Neural cell (in vitro differentiated cells): ENCODE measurements around the gene PTCH1. TPM values are rescaled to one million over a fixed set of nuclear protein-coding genes. Genes with fewer than 3 reads are reported as not detected.

Experiments
- H2AFZ ChIP-seq: fragments of 200-600, 300-800 bp; sonication (generic), shearing (Covaris generic); 2 replicates; pipeline ENCODE4 v1.6.0; 2014; ENCODE audit warnings: low read depth, mild to moderate bottlenecking, antibody characterized with exemption, low read length, moderate library complexity
- H3F3A ChIP-seq: fragments of 200-600 bp; shearing (Covaris generic); 2 replicates; pipeline ENCODE4 v1.6.1; 2016; ENCODE audit warnings: mild to moderate bottlenecking, moderate library complexity, mixed read lengths, antibody characterized with exemption, low read length; ENCODE audit not compliant: insufficient read depth, poor library complexity, severe bottlenecking
- H3K27ac ChIP-seq: fragments of 200-600, 300-800 bp; sonication (generic), shearing (Covaris generic); 2 replicates; pipeline ENCODE4 v1.5.1; 2014; ENCODE audit warnings: mild to moderate bottlenecking, low read length, moderate library complexity
- H3K27me3 ChIP-seq: fragments of 300-800, 200-600 bp; sonication (generic), shearing (Covaris generic); 2 replicates; pipeline ENCODE4 v1.6.0; 2014; ENCODE audit warnings: mild to moderate bottlenecking, low read depth, low read length, moderate library complexity; ENCODE audit not compliant: insufficient read depth
- H3K36me3 ChIP-seq: fragments of 300-800, 200-600 bp; sonication (generic), shearing (Covaris generic); 2 replicates; pipeline ENCODE4 v1.5.1; 2014; ENCODE audit warnings: mild to moderate bottlenecking, antibody characterized with exemption, low read length, moderate library complexity; ENCODE audit not compliant: insufficient read depth
- H3K4me2 ChIP-seq: fragments of 300-800, 200-600 bp; sonication (generic), shearing (Covaris generic); 2 replicates; pipeline ENCODE4 v1.6.0; 2014; ENCODE audit warnings: mild to moderate bottlenecking, low read length
- H3K4me3 ChIP-seq: fragments of 300-800, 200-600 bp; sonication (generic), shearing (Covaris generic); 2 replicates; pipeline ENCODE4 v1.5.1; 2014; ENCODE audit warnings: mild to moderate bottlenecking, low read length, moderate library complexity
- H3K79me2 ChIP-seq: fragments of 200-600 bp; shearing (Covaris generic); replicated peaks from 2 replicates; pipeline ENCODE4 v1.6.0; 2014; ENCODE audit warnings: mild to moderate bottlenecking, low read length, moderate library complexity; ENCODE audit not compliant: insufficient read depth
- H3K9ac ChIP-seq: fragments of 300-800, 200-600 bp; sonication (generic), shearing (Covaris generic); 2 replicates; pipeline ENCODE4 v1.6.1; 2016; ENCODE audit warnings: mild to moderate bottlenecking, low read length, mixed read lengths
- H3K9me2 ChIP-seq: fragments of 200-600 bp; shearing (Covaris generic); 2 replicates; pipeline ENCODE4 v1.6.1; 2016; ENCODE audit warnings: mild to moderate bottlenecking, low read length, mixed read lengths; ENCODE audit not compliant: insufficient read depth
- H3K9me3 ChIP-seq: fragments of 200-600, 300-800 bp; sonication (generic), shearing (Covaris generic); 2 replicates; pipeline ENCODE4 v1.6.1; 2016; ENCODE audit warnings: mild to moderate bottlenecking, mixed run types, low read length, moderate library complexity, mixed read lengths
- H4K20me1 ChIP-seq: fragments of 200-600 bp; shearing (Covaris generic); 2 replicates; pipeline ENCODE4 v1.6.1; 2016; ENCODE audit warnings: mild to moderate bottlenecking, mixed run types; ENCODE audit not compliant: insufficient read depth
- CTCF ChIP-seq: fragments of 450-650 bp; IDR thresholded peaks from 2 replicates; pipeline ENCODE4 v1.5.1; 2014; ENCODE audit warnings: antibody characterized with exemption, mild to moderate bottlenecking, moderate library complexity; ENCODE audit not compliant: poor library complexity, severe bottlenecking
- EP300 ChIP-seq: fragments of 450-650 bp; conservative IDR thresholded peaks from 2 replicates; pipeline ENCODE4 v1.6.1; 2014; ENCODE audit warnings: antibody characterized with exemption, mild to moderate bottlenecking, moderate library complexity; ENCODE audit not compliant: poor library complexity, severe bottlenecking
- EZH2 ChIP-seq: fragments of 200-600, 300-800 bp; shearing (Covaris generic), sonication (generic); IDR thresholded peaks from 2 replicates; pipeline ENCODE4 v1.6.1; 2014; ENCODE audit warnings: antibody characterized with exemption, low read length, borderline replicate concordance, mild to moderate bottlenecking; ENCODE audit not compliant: insufficient read depth, poor library complexity, severe bottlenecking
- MXI1 ChIP-seq: fragments of 450-650 bp; conservative IDR thresholded peaks from 2 replicates; pipeline ENCODE4 v1.6.1; 2014; ENCODE audit warnings: antibody characterized with exemption, mild to moderate bottlenecking; ENCODE audit not compliant: poor library complexity, severe bottlenecking
- POLR2AphosphoS5 ChIP-seq: IDR thresholded peaks from 2 replicates; pipeline ENCODE4 v1.6.1; 2012
- RAD21 ChIP-seq: fragments of 450-650 bp; conservative IDR thresholded peaks from 2 replicates; pipeline ENCODE4 v1.6.1; 2014; ENCODE audit warnings: antibody characterized with exemption, mild to moderate bottlenecking, moderate library complexity
- REST ChIP-seq: IDR thresholded peaks from 2 replicates; pipeline ENCODE4 v1.6.1; 2012; ENCODE audit warnings: borderline replicate concordance
- SMC3 ChIP-seq: fragments of 450-650 bp; conservative IDR thresholded peaks from 2 replicates; pipeline ENCODE4 v1.6.1; 2014; ENCODE audit warnings: antibody characterized with exemption, mild to moderate bottlenecking, moderate library complexity; ENCODE audit not compliant: poor library complexity
- TAF1 ChIP-seq: IDR thresholded peaks from 2 replicates; pipeline ENCODE4 v1.6.1; 2012; ENCODE audit warnings: low read depth
- polyA plus RNA-seq: library from polyadenylated mRNA; depleted of rRNA; stranded (reverse); fragments of >200 nt; gene quantifications from 2 replicates; pipeline ENCODE4 v1.2.3, GENCODE V29; 2014

Gene PTCH1
- polyA plus RNA-seq, 1 donor from 2014 or later: 15.6 TPM

GRCh38 chr9:95455714-95456113 is 61.1 kb downstream of the PTCH1 start:
- H3K27me3 ChIP-seq: no peaks in the 10 kb centered on the region
- H4K20me1 ChIP-seq: no peaks in the 10 kb centered on the region
- H2AFZ ChIP-seq: no peak overlapping the region
- H3K27ac ChIP-seq: no peak overlapping the region
- H3K4me2 ChIP-seq: no peak overlapping the region
- no peak for TF ChIP-seq REST
- no peak for TF ChIP-seq MXI1
- no peak for TF ChIP-seq EZH2
- no peak for TF ChIP-seq SMC3
- no peak for TF ChIP-seq POLR2AphosphoS5
- TF ChIP-seq RAD21: no peak
- no peak for TF ChIP-seq CTCF
- no peak for TF ChIP-seq TAF1
- TF ChIP-seq EP300: no peak
- peaks cover 43% of the 10 kb centered on the region for H3K36me3 ChIP-seq
- no peaks in the 10 kb centered on the region for H3K9me2 ChIP-seq
- H3K79me2 ChIP-seq: no peaks in the 10 kb centered on the region
- no peaks in the 10 kb centered on the region for H3F3A ChIP-seq
- no peak overlapping the region for H3K4me3 ChIP-seq
- H3K9ac ChIP-seq: no peak overlapping the region
- H3K9me3 ChIP-seq: no peaks in the 10 kb centered on the region

- Histone ChIP-seq H3K4me3 (no peak overlapping the region), H3K9me2 (no peaks in the 10 kb centered on the region), H3K36me3 (peaks cover 33% of the 10 kb centered on the region), H2AFZ (no peak overlapping the region), H3K27ac (no peak overlapping the region), H3K9me3 (no peaks in the 10 kb centered on the region), H3K4me2 (no peak overlapping the region), H3K27me3 (no peaks in the 10 kb centered on the region), H4K20me1 (no peaks in the 10 kb centered on the region), H3K9ac (no peak overlapping the region), H3K79me2 (no peaks in the 10 kb centered on the region), H3F3A (no peaks in the 10 kb centered on the region)
- TF ChIP-seq EZH2 (no peak), RAD21 (no peak)
These were observed 64.6 kb downstream of the PTCH1 start for GRCh38 chr9:95452176-95452575.

GRCh38 chr9:95451065-95451426 is 65.7 kb downstream of the PTCH1 start:
- H4K20me1 ChIP-seq: no peaks in the 10 kb centered on the region
- no peak overlapping the region for H3K4me3 ChIP-seq
- H3K27me3 ChIP-seq: no peaks in the 10 kb centered on the region
- H2AFZ ChIP-seq: no peak overlapping the region
- H3K9me2 ChIP-seq: no peaks in the 10 kb centered on the region
- H3F3A ChIP-seq: no peaks in the 10 kb centered on the region
- peaks cover 34% of the 10 kb centered on the region for H3K36me3 ChIP-seq
- TF ChIP-seq POLR2AphosphoS5: no peak
- TF ChIP-seq TAF1: no peak
- H3K9me3 ChIP-seq: no peaks in the 10 kb centered on the region
- no peak overlapping the region for H3K9ac ChIP-seq
- no peaks in the 10 kb centered on the region for H3K79me2 ChIP-seq
- no peak overlapping the region for H3K27ac ChIP-seq
- no peak overlapping the region for H3K4me2 ChIP-seq
